Muscle of back (tissue), 11 donors: ENCODE data around the gene BCAS4. TPM values are rescaled to one million over a fixed set of nuclear protein-coding genes. Genes with fewer than 3 reads are reported as not detected.

Experiments used
- DNase-seq, 3 donors: peaks; one replicate each; pipeline versions ENCODE4 v3.0.0 to v3.0.0-alpha.2; 2013
- polyA plus RNA-seq, 10 donors: library from polyadenylated mRNA; unstranded; fragments of 120-200 nt; gene quantifications; one replicate each; pipeline ENCODE4 v1.2.1, GENCODE V29; 2013; ENCODE audit not compliant: insufficient read length in 10 of 10

The BCAS4 gene
- polyA plus RNA-seq, 10 donors: 1.1 to 4.4 (median 3.1) TPM

DNA sequence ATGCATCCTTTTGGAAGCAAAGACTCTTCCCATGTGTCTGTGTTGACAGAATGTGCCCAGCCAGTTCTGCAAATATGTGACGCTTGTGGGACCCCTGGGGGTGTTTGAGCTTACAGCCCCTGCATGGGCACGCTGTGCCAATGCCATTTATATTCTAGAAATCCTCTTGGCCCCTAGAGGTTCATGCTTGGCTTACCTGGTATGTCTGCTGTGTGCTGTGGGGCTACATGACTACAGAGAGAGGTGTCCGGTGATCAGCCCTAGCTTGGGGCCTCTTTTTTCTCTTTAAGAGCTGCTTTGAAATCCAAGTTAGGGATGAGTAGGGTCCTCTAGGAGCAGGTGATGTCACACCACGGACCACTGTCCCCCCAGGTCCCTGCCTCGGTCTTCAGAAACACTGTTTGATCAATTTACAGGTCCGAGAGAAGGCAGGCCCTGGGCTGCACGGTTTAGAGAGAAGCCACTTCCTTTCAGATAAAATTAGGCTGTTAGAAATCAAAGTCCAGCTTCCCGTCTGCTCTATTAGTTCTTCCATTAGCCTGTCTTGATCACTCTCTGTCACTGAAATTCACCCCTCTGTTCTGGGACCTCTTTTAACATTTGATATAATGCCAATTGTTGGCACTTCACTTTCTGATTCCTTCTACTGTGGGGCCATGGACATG, 26.5 kb downstream of the BCAS4 start:
- DNase-seq: no peak

DNA sequence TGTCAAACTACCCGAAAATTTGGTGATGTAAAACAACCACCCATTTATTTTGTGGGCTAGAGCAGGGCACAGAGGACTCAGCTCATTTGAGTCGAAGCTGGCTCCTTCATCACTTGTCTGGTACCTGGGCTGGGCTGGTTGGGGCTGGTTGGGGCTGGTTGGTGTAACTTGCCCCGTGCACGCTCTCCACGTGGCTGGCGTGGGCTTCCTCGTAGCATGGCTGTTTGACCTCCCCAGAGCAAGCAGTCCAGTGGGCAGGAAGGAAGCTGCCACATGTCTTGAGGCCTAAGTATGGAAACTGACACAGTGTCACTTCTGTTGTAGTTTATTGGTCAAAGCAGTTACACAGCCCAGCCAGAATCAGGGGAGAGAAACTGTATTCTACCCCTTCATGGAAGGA, 27.1 kb downstream of the BCAS4 start:
- no peak for DNase-seq

DNA sequence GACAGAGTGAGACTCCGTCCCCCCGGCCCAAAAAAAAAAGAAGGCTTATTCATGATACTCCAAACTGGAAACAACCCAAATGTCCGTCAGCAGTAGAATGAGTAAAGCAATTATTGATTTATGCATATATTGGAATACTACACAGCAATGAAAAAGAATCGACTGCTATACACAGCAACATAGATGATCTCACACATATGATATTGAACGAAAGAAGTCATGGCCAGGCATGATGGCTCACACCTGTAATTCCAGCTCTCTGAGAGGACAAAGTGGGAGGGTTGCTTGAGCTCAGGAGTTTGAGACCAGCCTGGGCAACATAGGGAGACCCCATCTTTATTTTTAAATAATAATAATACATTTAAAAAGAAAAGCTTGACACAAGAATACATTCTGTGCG, 28.5 kb downstream of the BCAS4 start:
- no peak for DNase-seq

DNA sequence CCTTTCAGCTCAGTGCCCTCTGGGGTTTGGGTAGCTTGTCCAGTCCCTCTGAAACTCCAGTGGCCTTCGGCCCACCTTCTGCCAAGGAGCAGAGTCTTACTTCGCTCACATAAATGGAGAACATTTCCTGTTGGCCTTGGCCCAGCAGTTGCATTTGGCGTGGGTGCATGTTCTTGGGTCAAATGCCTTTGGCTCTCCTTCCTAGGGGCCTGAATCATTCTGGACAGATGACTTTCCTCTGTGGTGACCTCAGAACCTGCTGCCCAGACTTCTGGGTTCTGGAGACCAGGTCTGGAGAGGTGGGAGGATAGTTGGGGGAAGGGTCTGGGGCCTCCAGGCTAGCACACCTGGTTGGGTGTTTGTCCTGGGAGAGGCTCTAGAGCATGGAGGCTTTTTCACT, 29.3 kb downstream of the BCAS4 start:
- DNase-seq: no peak

DNA sequence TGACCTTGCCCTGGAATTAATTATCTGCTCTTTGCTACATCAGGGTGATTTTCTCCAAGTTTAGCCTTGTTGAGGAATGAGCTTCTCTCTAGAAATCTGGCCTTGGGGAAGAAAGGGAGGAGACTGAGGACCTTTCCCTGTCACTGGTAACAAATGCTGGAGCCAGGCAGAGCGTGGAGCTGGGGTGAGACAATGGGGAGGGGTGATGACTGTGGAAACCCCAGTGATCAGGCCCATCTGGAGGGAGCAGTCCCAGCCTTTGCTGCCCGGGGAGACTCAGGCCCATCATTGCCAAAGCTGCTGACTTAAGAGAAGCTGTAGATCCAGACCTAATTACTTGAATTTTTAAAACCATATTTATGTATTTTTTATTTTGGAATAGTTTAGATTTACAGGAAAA, 31.3 kb downstream of the BCAS4 start:
- DNase-seq: no peak

DNA sequence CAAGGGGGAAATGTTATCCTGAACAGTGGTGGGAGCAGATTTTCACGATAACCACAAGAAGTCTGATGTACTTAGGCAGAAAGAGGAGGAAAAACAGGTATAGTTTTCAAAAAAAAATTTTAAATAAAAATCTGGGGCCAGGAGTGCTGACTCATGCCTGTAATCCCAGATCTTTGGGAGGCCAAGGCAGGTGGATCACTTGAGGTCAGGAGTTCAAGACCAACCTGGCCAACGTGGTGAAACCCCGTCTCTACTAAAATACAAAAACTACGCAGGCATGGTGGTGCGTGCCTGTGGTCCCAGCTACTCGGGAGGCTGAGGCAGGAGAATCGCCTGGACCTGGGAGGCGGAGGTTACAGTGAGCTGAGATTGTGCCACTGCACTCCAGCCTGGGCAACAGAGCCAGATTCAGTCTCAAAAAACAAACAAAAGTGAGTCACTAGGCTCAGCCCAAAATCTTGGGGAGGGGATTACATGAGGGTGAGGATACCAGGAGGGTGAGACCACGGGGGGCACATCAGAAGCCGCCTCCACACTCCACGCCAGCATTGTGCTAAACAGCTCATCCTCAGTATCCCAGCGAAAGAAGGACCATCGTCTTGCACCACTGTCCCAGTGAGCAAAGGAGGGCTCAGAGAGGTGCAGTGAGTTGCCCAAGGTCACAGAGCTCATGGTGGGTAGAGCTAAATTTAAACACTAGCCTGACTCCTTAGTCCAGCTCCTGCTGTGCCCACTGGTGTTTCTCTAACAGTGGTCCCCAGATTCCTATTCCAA, 33.7 kb downstream of the BCAS4 start:
- DNase-seq: no peak

DNA sequence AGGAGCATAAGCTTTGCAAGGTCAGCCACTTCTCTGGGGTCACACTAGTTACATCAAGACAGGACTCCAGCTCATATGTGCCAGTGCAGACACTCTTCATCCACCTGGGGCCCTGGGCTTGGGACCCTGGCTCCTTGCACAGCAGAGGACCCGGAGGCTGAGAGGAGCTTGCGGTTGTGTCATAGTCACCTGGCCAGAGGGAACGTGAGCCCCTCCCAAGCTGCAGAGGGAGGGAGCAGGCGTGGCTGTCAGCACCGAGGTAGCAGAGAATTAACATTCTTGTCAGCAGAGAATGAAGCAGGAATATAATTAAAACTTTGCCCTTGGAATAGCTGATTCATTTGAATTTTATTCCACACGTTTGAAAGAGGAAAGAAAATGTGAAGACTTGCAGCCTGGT, 36.8 kb downstream of the BCAS4 start:
- no peak for DNase-seq

DNA sequence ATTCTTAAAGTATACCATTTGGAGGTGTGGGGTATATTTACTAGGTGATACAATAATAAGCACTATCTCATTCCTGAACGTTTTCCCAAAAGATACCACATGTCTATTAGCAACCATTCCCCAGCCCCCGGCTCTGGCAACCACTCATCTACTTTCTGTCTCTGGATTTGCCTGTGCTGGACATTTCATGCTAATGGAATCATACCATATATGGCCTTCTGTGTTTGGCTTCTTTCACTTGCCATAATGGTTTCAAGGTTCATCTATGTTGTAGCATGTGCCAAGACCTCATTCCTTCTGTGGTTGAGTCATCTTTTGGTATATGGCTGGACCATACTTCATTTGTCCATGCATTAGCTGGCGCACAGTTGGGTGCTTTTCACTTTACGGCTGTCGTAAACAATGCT, 39.7 kb downstream of the BCAS4 start:
- DNase-seq: peak in 2 of 3 donors; percentile 25 to 90

DNA sequence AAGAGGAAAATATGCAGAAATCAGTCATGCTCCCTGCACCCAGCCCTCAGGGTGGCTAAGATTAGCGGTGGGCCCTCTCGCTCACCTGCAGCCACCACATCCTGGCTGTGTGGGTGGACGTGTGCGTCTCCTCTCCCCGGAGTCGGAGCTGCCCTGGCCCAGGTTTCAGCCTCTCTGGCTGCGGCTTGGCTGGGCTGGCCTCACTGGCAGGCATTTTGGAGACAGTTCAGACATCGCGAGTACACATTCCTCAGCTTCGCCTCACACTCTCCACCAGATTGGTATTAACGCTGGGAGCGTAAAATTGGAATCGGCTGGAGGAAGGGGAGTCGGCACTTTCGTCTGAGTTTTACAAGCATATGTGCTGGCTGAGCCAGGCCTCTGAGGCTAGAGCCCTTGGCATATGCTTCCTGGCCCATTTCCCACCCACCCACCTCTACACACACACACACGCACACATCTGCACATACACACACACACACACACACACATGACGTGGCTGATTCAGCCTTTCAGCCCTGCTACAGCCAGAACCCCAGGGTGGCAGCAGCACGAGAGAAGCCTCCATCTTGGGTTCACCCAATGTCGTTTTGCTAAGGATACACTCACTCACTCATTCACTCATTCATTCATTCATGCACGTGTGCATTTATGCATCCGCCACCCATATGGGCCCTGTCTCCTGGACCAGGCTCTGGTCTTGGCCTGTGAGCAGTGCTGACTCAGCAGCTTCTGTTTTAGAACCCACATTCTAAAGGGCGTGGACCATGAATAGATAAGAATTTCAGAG, 42.9 kb downstream of the BCAS4 start:
- DNase-seq: peak; percentile 42 to 73 (median 65)

DNA sequence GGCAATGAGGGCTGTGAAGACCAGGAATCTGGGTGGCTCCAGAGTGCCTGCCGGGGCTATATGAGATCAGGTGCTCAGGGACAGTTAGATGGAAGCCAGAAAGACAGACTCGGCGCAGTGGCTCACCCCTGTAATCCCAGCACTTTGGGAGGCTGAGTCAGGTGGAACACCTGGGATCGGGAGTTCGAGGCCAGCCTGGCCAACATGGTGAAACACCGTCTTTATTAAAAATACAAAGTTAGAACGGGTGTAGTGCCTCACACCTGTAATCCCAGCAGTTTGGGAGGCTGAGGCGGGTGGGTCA, 43.4 kb downstream of the BCAS4 start:
- no peak for DNase-seq

DNA sequence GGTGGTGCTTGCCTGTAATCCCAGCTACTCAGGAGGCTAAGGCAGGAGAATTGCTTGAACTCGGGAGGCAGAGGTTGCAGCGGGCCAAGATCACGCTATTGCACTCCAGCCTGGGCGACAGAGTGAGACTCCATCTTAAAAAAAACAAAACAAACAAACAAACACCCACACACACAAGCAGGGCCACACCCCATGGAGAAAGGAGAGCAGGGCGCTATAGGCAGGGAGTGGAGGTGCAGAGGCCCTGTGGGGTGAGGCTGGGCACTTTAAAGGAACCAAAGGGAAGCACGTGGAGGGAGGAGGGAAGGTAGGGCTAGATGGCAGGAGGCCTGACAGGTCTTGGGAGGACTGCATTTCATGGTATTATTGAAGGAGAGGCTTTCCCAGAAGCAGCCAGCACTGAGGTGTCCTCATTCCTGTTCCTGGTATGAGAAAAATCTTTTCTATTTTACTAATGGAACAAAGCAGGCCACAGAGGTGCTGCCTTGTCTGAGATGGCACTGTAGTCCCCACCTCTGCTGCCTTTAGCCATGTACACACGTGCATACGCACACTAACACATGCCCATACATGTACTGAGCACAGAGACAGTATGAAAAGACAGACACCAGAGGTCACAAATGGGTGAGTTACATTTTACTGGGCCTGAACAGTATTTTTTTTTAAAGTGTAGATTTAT, 44.0 kb downstream of the BCAS4 start:
- DNase-seq: no peak

DNA sequence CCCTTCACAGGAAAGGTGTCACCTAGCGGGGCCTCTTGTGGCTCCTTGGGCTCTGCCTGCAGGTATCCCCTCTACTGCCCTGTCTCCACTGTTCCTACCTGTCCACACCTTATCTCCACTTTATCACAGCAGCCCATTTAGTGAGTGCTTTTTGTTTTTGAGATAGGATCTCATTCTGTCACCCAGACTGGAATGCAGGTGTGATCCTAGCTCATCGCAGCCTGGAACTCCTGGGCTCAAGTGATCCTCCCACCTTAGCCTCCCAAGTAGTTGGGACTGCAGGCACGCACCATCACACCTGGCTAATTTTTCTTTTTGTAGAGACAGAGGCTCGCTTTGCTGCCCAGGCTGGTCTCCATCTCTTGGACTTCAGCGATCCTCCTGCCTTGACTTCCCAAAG, 48.0 kb downstream of the BCAS4 start:
- DNase-seq: no peak

DNA sequence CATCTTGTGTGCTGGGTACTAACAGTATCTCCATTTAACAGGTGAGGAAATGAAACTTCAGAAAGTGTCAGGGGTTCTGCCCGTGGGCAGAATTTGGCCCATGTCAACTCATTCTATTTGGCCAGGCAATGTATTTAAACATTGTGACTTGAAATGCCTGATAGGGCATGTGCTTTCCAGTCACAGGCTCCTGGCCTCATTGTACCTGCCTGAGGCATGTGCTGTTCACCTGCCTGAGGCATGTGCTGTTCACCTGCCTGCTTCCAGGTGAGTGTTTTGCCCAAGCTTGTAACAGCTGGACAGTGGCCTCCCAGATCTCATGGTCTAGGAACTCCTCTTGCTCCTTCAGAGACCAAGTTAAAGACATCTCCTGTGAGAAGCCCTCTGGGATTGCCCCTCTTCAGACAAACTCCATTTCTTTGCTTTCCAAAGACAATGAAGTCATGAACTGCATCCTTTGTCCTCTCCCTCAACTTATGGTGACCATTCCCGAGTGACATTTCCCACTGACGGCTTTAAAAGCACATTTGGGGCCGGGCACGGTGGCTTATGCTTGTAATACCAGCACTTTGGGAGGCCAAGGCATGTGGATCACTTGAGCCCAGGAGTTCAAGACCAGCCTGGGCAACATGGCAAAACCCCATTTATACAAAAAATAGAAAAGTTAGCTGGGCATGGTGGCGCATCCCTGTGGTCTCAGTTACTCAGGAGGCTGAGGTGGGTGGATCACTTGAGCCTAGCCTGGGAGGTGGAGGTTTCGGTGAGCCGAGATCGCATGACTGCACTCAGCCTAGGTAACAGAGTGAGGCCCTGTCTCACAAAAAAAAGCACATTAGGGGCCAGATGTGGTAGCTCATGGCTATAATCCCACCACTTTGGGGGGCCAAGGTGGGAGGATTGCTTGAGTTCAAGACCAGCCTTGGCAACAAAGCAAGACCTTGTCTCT, 48.7 kb downstream of the BCAS4 start:
- DNase-seq: no peak

DNA sequence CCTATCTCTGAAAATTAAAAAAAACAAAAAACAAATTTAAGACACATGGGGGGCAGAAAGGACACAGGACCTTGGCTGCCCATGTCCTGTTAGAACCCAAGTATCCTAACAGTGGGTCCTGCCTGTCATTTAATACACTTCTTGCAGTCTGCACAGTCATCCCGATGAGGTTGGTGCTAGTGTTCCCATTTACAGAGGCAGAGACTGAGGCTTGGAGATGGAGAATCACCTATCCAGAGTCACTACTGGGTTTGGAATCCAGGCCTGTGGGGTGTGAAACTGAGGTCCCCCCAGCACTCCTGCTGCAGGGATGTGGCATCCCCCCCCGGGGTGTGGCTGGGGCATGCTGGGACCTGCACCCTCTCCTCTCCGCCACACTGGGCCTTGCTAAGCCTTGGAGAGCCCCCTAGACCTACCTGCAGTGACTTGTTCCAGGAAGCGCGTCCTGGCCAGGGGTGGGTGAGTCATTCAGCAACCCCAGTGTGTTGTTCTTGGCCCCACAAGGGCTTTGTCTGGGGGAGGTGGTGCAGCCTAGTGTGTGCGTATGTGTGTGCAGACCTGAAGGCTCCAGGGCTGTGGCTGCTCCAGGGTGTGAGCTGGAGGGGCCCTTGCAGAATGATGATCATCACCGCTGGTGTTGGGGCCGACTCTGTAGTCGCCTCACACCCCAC, 49.7 kb downstream of the BCAS4 start:
- DNase-seq: peak in 1 of 3 donors; percentile 36

DNA sequence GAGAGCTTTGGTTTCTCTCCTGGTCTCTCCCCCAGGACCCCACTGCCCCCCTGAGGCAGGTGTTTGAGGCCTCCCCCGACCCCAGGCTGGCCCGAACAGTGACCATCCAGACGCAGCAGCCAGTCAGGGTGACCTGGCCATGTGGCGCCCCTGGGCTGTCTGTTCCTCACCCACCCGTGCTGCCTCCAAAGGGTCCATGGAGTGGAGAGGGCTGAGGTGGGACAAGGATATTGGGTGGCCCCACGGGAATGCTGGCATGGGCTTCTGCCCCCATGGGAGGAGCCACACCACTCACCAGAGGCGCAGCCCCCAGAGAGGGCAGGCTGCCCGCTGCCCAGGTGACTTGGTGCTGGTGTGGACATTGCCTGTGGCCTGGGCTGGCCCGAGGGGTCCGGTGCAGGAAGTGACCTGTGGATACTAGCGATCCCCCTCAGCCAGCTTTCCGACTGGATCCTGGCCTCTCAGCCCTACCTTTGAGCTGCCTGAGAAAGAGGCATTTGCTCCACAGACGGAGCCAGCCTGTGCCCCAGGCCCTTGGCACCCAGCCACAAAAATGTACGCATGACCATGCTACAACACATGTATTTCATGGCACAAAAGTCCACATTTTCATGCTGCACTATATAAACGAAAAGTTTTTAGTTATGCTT, 50.8 kb downstream of the BCAS4 start:
- no peak for DNase-seq

DNA sequence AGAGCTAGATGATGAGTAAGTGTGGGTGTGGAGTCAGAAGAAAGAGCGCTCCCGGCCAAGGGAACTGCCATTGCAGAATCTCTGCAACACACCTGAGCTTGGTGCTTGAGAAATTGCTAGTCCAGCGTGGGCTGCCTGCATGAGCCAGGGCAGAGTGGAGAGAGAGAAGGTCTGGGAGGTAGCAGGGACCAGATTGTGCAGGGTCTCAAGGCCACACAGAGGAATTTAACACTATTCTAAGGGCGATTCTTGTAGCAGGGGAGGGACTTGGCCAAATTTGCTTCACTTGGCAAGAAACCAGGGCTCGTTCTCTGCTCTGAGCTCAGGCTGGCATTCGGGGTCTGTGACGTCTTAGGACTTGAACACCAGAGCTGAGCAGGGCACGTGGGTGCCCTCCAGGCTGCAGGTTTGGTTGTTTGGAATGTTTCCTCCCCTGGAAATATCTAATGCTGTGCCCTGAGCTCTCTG, 53.5 kb downstream of the BCAS4 start:
- DNase-seq: peak in 1 of 3 donors; percentile 60

DNA sequence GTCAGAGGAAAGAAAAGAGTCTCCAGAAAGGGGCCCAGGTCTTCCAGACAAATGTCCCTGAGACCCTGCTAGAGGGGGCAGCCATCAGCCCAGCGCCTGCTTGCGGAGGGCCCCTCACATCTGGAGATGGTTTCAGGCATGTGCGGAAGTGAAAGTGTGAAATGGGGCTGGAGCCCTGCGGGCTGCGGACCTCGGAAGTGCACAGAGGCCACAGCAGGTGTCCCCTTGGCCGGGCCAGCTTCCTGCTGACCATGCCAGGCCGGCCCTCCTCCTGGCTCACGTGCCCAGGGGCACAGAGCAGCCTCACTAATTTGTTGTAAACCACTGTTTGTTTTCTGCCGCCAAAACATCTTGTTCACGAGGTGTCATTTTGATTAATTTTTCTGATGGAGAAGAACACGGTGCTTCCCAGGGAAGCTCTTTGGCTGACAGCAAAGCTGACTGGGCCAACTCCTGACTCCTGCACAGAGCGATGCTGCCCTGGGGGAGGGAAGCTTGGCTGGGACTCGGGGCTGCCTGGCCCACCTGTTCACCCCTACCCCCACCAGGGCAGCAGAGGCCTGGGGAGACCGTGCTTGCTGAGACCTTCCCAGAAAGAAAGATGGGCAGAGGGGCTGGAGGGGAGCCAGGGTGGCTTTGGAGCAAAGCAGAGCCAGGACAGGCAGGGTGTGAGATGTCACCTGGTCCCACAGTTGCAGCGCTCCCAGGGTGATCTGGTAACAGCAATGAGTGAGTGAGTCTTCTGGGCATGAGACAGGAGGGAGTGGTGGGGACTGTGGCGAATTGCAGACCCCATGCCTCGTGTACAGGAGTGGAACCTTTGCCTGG, 54.2 kb downstream of the BCAS4 start:
- DNase-seq: peak in 1 of 3 donors; percentile 63

DNA sequence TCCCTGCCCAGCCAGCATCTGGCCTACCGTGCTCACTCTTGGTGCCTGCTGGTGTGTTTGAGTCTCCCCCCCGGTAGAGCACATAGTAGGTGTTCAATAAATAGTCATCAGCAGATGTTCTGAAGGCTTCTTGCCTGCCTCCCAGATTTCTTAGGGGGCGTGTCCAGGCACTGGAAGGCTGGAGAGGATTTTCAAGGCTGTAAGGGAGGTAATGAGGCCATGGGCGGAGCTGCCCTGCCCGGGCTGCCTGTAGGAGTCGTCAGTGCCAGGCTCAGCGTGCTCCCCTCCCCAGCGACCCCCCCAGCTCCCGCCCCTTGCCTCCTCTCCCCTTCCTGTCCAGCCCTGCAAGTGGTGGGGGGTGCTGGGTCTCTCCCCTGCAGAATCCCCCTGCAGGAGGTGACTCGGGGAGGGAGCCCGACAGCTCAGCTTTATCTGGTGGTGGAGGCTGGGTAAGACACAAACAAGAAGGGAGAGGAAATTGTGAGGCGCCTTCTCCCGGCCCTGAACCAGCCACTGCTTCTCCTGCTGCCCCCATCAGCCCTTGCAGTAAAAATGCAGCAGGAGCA, 55.9 kb downstream of the BCAS4 start:
- DNase-seq: no peak

DNA sequence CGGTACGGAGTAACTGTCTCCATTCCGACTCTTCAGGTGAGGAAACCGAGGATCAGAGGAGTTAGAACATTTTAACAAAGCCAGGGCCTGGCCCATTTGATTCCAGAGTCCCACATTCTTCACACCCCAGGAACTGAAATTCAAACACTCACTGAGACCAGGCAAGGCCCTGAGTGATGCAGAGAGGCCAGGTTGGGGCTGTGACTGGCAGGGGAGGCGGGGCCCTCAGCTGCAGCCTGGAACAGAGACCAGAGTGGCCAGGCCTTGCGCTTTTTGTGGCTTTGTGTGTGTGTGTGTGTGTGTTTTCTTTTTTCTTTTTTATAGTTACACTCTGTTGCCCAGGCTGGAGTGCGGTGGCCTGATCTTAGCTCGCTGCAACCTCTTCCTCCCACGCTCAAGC, 57.2 kb downstream of the BCAS4 start:
- no peak for DNase-seq
